Measurements from ENCODE around the gene RNF224. TPM values are rescaled to one million over a fixed set of nuclear protein-coding genes. Genes with fewer than 3 reads are reported as not detected.

Gene RNF224
- total and polyA plus RNA-seq, 2 experiments from 2014 or later = 0.63 TPM; not detected in 1

DNA sequence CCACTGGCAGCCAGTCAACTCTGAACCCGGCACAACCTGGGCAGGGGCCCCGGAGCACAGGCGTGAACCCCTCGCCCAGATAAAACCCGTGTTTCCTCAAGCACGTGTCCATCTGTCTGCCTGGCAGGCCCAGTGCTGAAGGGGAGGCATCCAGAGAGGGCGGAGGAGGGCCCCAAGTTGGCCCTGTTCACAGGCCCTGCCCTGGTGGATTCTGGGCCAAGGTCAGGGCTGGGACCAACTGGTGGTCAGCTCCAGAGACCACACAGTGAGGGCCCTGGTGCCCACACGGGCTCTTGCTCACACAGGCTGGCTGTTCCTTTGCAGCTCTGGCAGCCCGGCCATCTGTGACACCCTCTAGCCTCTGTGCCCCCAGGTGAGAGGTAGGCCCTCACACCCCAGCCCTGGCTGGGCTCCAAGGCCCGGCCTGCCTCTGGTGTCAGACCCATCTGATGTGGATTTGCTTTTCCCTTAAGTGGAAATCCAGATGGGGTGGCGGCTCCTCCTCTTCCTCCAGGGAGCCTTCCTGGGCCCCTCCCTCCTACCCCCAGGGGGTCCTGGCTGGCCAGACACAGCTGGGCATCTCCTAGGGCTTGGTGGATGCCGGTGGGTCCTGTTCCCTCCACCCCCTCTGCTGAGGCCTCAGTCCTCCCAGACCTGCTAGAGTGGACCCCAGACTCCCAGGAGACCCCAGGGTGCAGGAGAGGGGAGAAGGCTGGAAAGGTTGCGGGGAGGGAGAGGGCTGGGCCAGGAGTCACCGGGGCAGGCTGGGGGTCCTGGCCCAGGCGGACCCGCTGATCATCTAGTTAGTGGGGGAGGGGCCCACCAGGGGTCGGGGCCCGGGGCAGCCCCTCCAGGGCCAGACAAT, 23.3 kb downstream of the RNF224 start:
- Histone ChIP-seq H3K79me2 (replicated peaks; ENCODE audit: insufficient read depth) (peaks cover 1% of the 10 kb centered on the region), H3K27me3 (ENCODE audit: insufficient read depth) (peaks cover 4% of the 10 kb centered on the region; the same call in 1 of the 2 replicates), H3K9me2 (ENCODE audit: insufficient read depth) (no peaks in the 10 kb centered on the region), H3K36me3 (ENCODE audit: insufficient read depth) (no peaks in the 10 kb centered on the region), H3F3A (replicated peaks; ENCODE audit: low read depth) (peaks cover 5% of the 10 kb centered on the region), H3K4me3 (no peak overlapping the region), H3K4me2 (no peak overlapping the region), H3K27ac (ENCODE audit: low read depth) (no peak overlapping the region), H3K4me1 (ENCODE audit: insufficient read depth) (peaks cover 8% of the 10 kb centered on the region; the same call in 1 of the 2 replicates), H4K20me1 (replicated peaks; ENCODE audit: insufficient read depth) (no peaks in the 10 kb centered on the region), H2AFZ (no peak overlapping the region)
- Mint-ChIP-seq H3K27me3 (ENCODE audit: insufficient read depth, low read depth, poor library complexity) (peaks cover 17% of the 10 kb centered on the region), H3K27ac (no peak overlapping the region), H3K36me3 (ENCODE audit: low read depth) (no peaks in the 10 kb centered on the region), H3K4me1 (peaks cover 12% of the 10 kb centered on the region), H3K9me3 (no peaks in the 10 kb centered on the region), H3K4me3 (no peak overlapping the region)
- ATAC-seq (no peak), DNase-seq (ENCODE audit: low spot score) (no peak)
- TF ChIP-seq JUNB (IDR thresholded peaks at IDR 0.05; ENCODE audit: unreplicated experiment) = no peak
- TF ChIP-seq, protein P1, sequence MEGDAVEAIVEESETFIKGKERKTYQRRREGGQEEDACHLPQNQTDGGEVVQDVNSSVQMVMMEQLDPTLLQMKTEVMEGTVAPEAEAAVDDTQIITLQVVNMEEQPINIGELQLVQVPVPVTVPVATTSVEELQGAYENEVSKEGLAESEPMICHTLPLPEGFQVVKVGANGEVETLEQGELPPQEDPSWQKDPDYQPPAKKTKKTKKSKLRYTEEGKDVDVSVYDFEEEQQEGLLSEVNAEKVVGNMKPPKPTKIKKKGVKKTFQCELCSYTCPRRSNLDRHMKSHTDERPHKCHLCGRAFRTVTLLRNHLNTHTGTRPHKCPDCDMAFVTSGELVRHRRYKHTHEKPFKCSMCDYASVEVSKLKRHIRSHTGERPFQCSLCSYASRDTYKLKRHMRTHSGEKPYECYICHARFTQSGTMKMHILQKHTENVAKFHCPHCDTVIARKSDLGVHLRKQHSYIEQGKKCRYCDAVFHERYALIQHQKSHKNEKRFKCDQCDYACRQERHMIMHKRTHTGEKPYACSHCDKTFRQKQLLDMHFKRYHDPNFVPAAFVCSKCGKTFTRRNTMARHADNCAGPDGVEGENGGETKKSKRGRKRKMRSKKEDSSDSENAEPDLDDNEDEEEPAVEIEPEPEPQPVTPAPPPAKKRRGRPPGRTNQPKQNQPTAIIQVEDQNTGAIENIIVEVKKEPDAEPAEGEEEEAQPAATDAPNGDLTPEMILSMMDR (conservative IDR thresholded peaks at IDR 0.05; ENCODE audit: low read depth in 2 of 2) = no peak
- no peak for TF ChIP-seq EZH2phosphoT487 (IDR thresholded peaks at IDR 0.05; ENCODE audit: unreplicated experiment)
- no peak for TF ChIP-seq ZNF114 (CRISPR knock-in tag; IDR thresholded peaks at IDR 0.05)

DNA sequence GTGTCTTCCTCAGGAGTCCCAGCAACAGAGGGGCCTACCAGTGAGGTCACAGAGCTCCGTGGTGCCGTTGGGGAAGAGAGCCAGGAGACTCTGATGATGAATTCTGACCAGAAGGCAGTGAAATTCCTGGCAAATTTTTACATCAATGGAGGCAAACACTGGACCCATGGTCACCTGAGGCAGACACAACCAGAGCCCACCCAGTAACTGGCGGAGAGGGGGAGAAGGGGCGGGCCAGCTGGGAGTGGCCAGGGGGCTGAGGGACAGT, 23.8 kb downstream of the RNF224 start, which contains the start of gene STPG3:
Gene STPG3 (plus strand): TSS at position 93 of the 268 bp plus-strand sequence. CDS start 1 bp downstream, at position 94.
- H3K27ac Mint-ChIP-seq = no peak within 1 kb of the TSS
- no peak for ATAC-seq
- peaks cover 7% of the 10 kb centered on the region for H3K79me2 ChIP-seq (replicated peaks; ENCODE audit: insufficient read depth)
- TF ChIP-seq, protein P2, sequence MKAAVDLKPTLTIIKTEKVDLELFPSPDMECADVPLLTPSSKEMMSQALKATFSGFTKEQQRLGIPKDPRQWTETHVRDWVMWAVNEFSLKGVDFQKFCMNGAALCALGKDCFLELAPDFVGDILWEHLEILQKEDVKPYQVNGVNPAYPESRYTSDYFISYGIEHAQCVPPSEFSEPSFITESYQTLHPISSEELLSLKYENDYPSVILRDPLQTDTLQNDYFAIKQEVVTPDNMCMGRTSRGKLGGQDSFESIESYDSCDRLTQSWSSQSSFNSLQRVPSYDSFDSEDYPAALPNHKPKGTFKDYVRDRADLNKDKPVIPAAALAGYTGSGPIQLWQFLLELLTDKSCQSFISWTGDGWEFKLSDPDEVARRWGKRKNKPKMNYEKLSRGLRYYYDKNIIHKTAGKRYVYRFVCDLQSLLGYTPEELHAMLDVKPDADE (IDR thresholded peaks at IDR 0.05) = no peak
- TF ChIP-seq CREB1 (CRISPR knock-in tag; IDR thresholded peaks at IDR 0.05; ENCODE audit: low read depth) (no peak), EZH2phosphoT487 (IDR thresholded peaks at IDR 0.05; ENCODE audit: unreplicated experiment) (no peak), STAT1 (IDR thresholded peaks at IDR 0.05; ENCODE audit: unreplicated experiment) (no peak), POLR2AphosphoS5 (IDR thresholded peaks at IDR 0.05; ENCODE audit: low read depth) (no peak), ZNF331 (CRISPR knock-in tag; IDR thresholded peaks at IDR 0.05; ENCODE audit: low read depth) (no peak), NANOG (IDR thresholded peaks at IDR 0.05; ENCODE audit: borderline replicate concordance) (no peak), EZH2 (IDR thresholded peaks at IDR 0.05; ENCODE audit: low read depth, unreplicated experiment) (no peak)
- TF ChIP-seq, protein P1 (conservative IDR thresholded peaks at IDR 0.05; ENCODE audit: low read depth in 2 of 2) = no peak

More for the DNA sequence above, 23.8 kb downstream of the RNF224 start, which contains the start of gene STPG3:
- no peak within 1 kb of the TSS for H3K4me2 ChIP-seq
- Mint-ChIP-seq H3K9me3 (no peaks in the 10 kb centered on the region), H3K4me3 (no peak within 1 kb of the TSS), H3K27me3 (ENCODE audit: insufficient read depth, low read depth, poor library complexity) (peaks cover 17% of the 10 kb centered on the region), H3K4me1 (peaks cover 11% of the 10 kb centered on the region), H3K36me3 (ENCODE audit: low read depth) (no peaks in the 10 kb centered on the region)
- no peaks in the 10 kb centered on the region for H3K36me3 ChIP-seq (ENCODE audit: insufficient read depth)
- no peak for DNase-seq (ENCODE audit: low spot score)
- no peaks in the 10 kb centered on the region; the same call in 1 of the 2 replicates for H4K20me1 ChIP-seq (replicated peaks; ENCODE audit: insufficient read depth)
- peaks cover 4% of the 10 kb centered on the region; the same call in 1 of the 2 replicates for H3K27me3 ChIP-seq (ENCODE audit: insufficient read depth)
- H3K27ac ChIP-seq (ENCODE audit: low read depth) = no peak within 1 kb of the TSS
- no peaks in the 10 kb centered on the region for H3K9me2 ChIP-seq (ENCODE audit: insufficient read depth)
- no peak within 1 kb of the TSS for H3K4me3 ChIP-seq
- no peak within 1 kb of the TSS for H2AFZ ChIP-seq
- peaks cover 5% of the 10 kb centered on the region for H3F3A ChIP-seq (replicated peaks; ENCODE audit: low read depth)
- H3K4me1 ChIP-seq (ENCODE audit: insufficient read depth) = peaks cover 11% of the 10 kb centered on the region; the same call in 1 of the 2 replicates
